Chondrocyte (in vitro differentiated cells): ENCODE measurements around the gene NADSYN1. TPM values are rescaled to one million over a fixed set of nuclear protein-coding genes. Genes with fewer than 3 reads are reported as not detected.

ENCODE experiments used
- DNase-seq: peaks from one replicate; pipeline ENCODE4 v3.0.0; 2021; ENCODE audit warnings: mixed read lengths, low spot score
- H3K27ac Mint-ChIP-seq: one replicate; pipeline ENCODE4 v1.8.0; 2021; ENCODE audit warnings: mild to moderate bottlenecking, moderate library complexity, mixed read lengths; ENCODE audit not compliant: unreplicated experiment
- H3K27me3 Mint-ChIP-seq: 2 replicates; pipeline ENCODE4 v1.8.0; 2021; ENCODE audit warnings: low read depth, mixed read lengths
- H3K36me3 Mint-ChIP-seq: 2 replicates; pipeline ENCODE4 v1.8.0; 2021; ENCODE audit warnings: low read depth, mixed read lengths
- H3K4me1 Mint-ChIP-seq: 2 replicates; pipeline ENCODE4 v1.8.0; 2021; ENCODE audit warnings: low read depth, mild to moderate bottlenecking, mixed read lengths
- H3K4me3 Mint-ChIP-seq: one replicate; pipeline ENCODE4 v1.8.0; 2021; ENCODE audit warnings: mild to moderate bottlenecking, moderate library complexity, mixed read lengths; ENCODE audit not compliant: unreplicated experiment
- H3K9me3 Mint-ChIP-seq: 2 replicates; pipeline ENCODE4 v1.8.0; 2021; ENCODE audit warnings: low read depth, mixed read lengths
- CTCF ChIP-seq: fragments of 200-600 bp; sonication (generic); IDR thresholded peaks from 2 replicates; pipeline ENCODE4 v1.5.0; 2021; ENCODE audit warnings: antibody characterized with exemption, mild to moderate bottlenecking, moderate library complexity
- total RNA-seq: library from RNA; stranded (reverse); gene quantifications from 3 replicates; pipeline ENCODE4 v1.2.1, GENCODE V29; 2021

NADSYN1 gene
- total RNA-seq, 1 donor from 2014 or later, result 38.8 TPM

GRCh38 chr11:71434576-71435130, 18.4 kb upstream of the NADSYN1 start:
- Mint-ChIP-seq H3K4me3 (no peak overlapping the region), H3K36me3 (peaks cover 6% of the 10 kb centered on the region), H3K27me3 (peaks cover 3% of the 10 kb centered on the region), H3K9me3 (no peaks in the 10 kb centered on the region), H3K27ac (no peak overlapping the region), H3K4me1 (no peaks in the 10 kb centered on the region)
- TF ChIP-seq CTCF, result no peak
- DNase-seq, result no peak

- Mint-ChIP-seq H3K36me3 (peaks cover 10% of the 10 kb centered on the region), H3K4me3 (no peak overlapping the region), H3K27ac (no peak overlapping the region), H3K27me3 (peaks cover 2% of the 10 kb centered on the region), H3K4me1 (no peaks in the 10 kb centered on the region), H3K9me3 (no peaks in the 10 kb centered on the region)
- TF ChIP-seq CTCF, result no peak
- no peak for DNase-seq
Observed at GRCh38 chr11:71435278-71435951, 17.6 kb upstream of the NADSYN1 start.

- Mint-ChIP-seq H3K27me3 (no peaks in the 10 kb centered on the region), H3K4me3 (no peak overlapping the region), H3K4me1 (no peaks in the 10 kb centered on the region), H3K27ac (no peak overlapping the region), H3K36me3 (peaks cover 14% of the 10 kb centered on the region), H3K9me3 (no peaks in the 10 kb centered on the region)
- no peak for DNase-seq
- no peak for TF ChIP-seq CTCF
Observed at GRCh38 chr11:71436861-71437260, 16.1 kb upstream of the NADSYN1 start.

- no peak overlapping the region for H3K27ac Mint-ChIP-seq
Observed at GRCh38 chr11:71437399-71437798, 15.6 kb upstream of the NADSYN1 start.

GRCh38 chr11:71437879-71438278, 15.1 kb upstream of the NADSYN1 start:
- Mint-ChIP-seq H3K36me3 (peaks cover 19% of the 10 kb centered on the region), H3K4me1 (no peaks in the 10 kb centered on the region), H3K27me3 (no peaks in the 10 kb centered on the region), H3K9me3 (no peaks in the 10 kb centered on the region), H3K27ac (no peak overlapping the region), H3K4me3 (no peak overlapping the region)
- DNase-seq, result no peak
- TF ChIP-seq CTCF, result no peak

More at GRCh38 chr11:71437399-71437798, 15.6 kb upstream of the NADSYN1 start:
- Mint-ChIP-seq H3K4me1 (no peaks in the 10 kb centered on the region), H3K27me3 (no peaks in the 10 kb centered on the region), H3K9me3 (no peaks in the 10 kb centered on the region), H3K36me3 (peaks cover 17% of the 10 kb centered on the region), H3K4me3 (no peak overlapping the region)
- no peak for TF ChIP-seq CTCF
- no peak for DNase-seq
